ENCODE measurements around the gene TBX4.

GRCh38 chr17:61482467-61482866, 30.2 kb downstream of the TBX4 start:
- no peak for TF ChIP-seq CTCF (conservative IDR thresholded peaks at IDR 0.05)
- TF ChIP-seq EZH2 (IDR thresholded peaks at IDR 0.05; ENCODE audit: low read depth), result no peak

Data from PC-9 (cell line).